ENCODE data around the gene MAP1LC3A. TPM values are rescaled to one million over a fixed set of nuclear protein-coding genes. Genes with fewer than 3 reads are reported as not detected.

Gene MAP1LC3A
- total and polyA plus RNA-seq, 12 donors: 61.5 to 137 (median 74.6) TPM

DNA sequence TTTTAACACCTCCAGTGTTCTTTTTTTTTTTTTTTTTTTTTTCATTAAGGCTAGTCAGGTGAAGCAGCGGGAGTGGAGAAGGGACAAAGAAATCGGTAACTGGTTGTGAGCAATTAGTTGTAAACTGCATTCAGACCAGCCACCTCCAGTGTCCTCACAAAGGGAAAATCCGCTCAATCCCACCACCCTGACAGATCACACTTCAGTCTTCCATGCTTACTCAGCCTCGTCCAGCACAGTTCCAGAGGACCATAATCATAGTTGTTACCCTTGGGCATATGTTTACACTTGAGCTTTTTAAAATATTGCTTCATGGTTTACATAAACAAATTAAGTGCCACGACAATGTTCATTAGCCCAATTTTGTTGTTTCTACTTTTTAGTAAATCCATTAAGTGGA lies 32.1 kb upstream of the MAP1LC3A start:
- H3K4me1 ChIP-seq: peaks cover 22 to 91% (median 59%) of the 10 kb centered on the region in 9 donors

DNA sequence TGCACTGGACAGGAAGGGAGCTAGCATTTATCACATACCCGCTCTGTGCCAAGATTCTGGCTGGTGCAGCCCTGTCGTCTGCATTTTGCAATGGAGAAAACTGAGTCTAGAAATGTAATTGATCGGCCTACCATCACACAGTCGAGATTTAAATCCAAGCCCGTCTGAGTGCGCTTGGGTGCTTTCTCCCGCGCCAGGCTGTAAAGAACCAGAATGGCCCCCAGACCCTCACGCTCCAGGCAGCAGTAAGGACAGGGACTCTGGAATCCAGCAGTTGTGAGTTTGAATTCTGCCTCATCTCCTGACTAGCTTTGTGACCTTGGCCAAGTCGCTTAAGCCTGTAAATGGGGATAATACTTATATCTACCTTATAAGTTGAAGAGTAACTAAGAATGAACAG lies 31.5 kb upstream of the MAP1LC3A start:
- Histone ChIP-seq H3K27ac (peak overlapping the region in 3 of 10 donors; percentile 32 to 82 (median 61)), H3K4me1 (peaks cover 22 to 90% (median 59%) of the 10 kb centered on the region in 9 donors), H3K27me3 (no peaks in the 10 kb centered on the region), H3K36me3 (peaks cover 0 to 81% (median 18%) of the 10 kb centered on the region in 9 donors), H3K4me3 (no peak overlapping the region), H3K9me3 (no peaks in the 10 kb centered on the region)
- ATAC-seq (no peak), DNase-seq (no peak)
- intact Hi-C loops (cut with DNase I): loop anchor here in 2 of 10 donors (5.0 to 10.0 kb wide), 2 partner anchors 212 to 215 kb away; no protein-coding TSS in a partner anchor
- WGBS, 2 donors: 89% methylated on average over 10 of the region's 10 CpGs
- TF ChIP-seq, protein P1, sequence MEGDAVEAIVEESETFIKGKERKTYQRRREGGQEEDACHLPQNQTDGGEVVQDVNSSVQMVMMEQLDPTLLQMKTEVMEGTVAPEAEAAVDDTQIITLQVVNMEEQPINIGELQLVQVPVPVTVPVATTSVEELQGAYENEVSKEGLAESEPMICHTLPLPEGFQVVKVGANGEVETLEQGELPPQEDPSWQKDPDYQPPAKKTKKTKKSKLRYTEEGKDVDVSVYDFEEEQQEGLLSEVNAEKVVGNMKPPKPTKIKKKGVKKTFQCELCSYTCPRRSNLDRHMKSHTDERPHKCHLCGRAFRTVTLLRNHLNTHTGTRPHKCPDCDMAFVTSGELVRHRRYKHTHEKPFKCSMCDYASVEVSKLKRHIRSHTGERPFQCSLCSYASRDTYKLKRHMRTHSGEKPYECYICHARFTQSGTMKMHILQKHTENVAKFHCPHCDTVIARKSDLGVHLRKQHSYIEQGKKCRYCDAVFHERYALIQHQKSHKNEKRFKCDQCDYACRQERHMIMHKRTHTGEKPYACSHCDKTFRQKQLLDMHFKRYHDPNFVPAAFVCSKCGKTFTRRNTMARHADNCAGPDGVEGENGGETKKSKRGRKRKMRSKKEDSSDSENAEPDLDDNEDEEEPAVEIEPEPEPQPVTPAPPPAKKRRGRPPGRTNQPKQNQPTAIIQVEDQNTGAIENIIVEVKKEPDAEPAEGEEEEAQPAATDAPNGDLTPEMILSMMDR (IDR thresholded peaks at IDR 0.05): no peak

More for the DNA sequence above, 32.1 kb upstream of the MAP1LC3A start:
- Histone ChIP-seq H3K27ac (peak overlapping the region in 9 of 10 donors; percentile 32 to 82 (median 62)), H3K27me3 (no peaks in the 10 kb centered on the region), H3K9me3 (no peaks in the 10 kb centered on the region), H3K4me3 (no peak overlapping the region), H3K36me3 (peaks cover 0 to 77% (median 18%) of the 10 kb centered on the region in 9 donors)
- intact Hi-C loops (cut with DNase I): loop anchor here in 2 of 10 donors (5.0 to 10.0 kb wide), 2 partner anchors 212 to 214 kb away; no protein-coding TSS in a partner anchor
- DNase-seq: no peak
- WGBS, 2 donors: 88 to 92% methylated on average over 5 of the region's 5 CpGs
- ATAC-seq: no peak
- TF ChIP-seq, protein P1 (IDR thresholded peaks at IDR 0.05): no peak

DNA sequence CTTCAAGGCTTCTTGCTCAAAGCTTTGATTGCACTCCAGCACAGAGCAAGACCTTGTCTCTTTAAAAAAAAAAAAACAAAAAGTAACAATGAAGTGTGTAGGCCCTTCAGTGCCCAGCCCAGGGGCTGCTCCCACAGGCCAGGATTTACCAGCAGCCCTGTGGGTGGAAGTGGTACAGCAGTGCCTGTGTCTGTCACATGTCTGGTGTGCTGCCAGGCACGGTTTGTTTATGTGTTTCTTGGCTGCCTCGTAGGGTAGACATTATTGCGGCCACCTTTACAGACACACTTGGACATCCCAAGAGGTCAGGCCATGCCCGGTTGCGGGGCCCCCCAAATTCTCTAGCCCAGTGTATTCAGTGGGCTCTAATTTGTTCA lies 29.6 kb upstream of the MAP1LC3A start:
- 41 to 44% methylated on average over 5 of the region's 5 CpGs for WGBS, 2 donors
- peaks cover 14 to 75% (median 42%) of the 10 kb centered on the region in 9 donors for H3K4me1 ChIP-seq
- intact Hi-C loops (cut with DNase I): loop anchor here in 2 of 10 donors (5.0 to 10.0 kb wide), 2 partner anchors 214 to 217 kb away; no protein-coding TSS in a partner anchor
- ATAC-seq (peak; percentile 30 to 77 (median 60)), DNase-seq (peak; percentile 52 to 53)
- peak overlapping the region in 6 of 10 donors; percentile 9 to 67 (median 52) for H3K27ac ChIP-seq
- H3K27me3 ChIP-seq: no peaks in the 10 kb centered on the region
- H3K9me3 ChIP-seq: no peaks in the 10 kb centered on the region
- TF ChIP-seq, protein P1 (IDR thresholded peaks at IDR 0.05): peak in 3 of 9 donors; percentile 13 to 14 (median 13)
- peaks cover 0 to 91% (median 25%) of the 10 kb centered on the region in 9 donors for H3K36me3 ChIP-seq
- H3K4me3 ChIP-seq: no peak overlapping the region

DNA sequence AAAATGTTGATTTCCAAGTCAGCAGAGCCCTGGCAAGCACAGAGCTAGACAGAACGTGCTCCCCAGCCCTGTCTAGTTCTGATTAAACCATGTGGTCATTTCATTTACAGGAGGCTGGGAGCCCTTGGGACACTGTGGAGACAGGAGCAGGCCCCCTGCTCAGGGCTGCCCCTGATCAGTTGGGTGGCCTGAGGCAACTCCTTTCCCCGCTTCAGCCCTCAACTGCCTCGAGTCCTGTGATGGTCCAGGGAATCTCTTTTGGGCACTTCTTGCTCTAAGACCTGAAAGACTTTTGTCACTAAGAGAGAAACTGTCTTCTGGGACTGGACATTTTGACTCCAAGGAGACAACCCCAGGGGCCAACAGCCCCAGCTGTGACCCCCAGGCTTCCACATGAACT lies 28.8 kb upstream of the MAP1LC3A start:
- Histone ChIP-seq H3K4me3 (no peak overlapping the region), H3K27me3 (no peaks in the 10 kb centered on the region), H3K4me1 (peaks cover 14 to 68% (median 38%) of the 10 kb centered on the region in 9 donors), H3K27ac (peak overlapping the region in 3 of 10 donors; percentile 14 to 64 (median 41)), H3K9me3 (no peaks in the 10 kb centered on the region), H3K36me3 (peaks cover 0 to 93% (median 33%) of the 10 kb centered on the region in 9 donors)
- ATAC-seq: peak in 1 of 8 donors; percentile 16
- intact Hi-C loops (cut with DNase I): loop anchor here in 4 of 10 donors (5.0 to 10.0 kb wide), 4 partner anchors 175 to 225 kb away; partner anchors contain the start of gene TP53INP2 (in 1 of the 4)
- 67 to 73% methylated on average over 3 of the region's 3 CpGs for WGBS, 2 donors
- DNase-seq: no peak
- TF ChIP-seq, protein P1 (IDR thresholded peaks at IDR 0.05): no peak
